ENCODE measurements around the gene C1GALT1.

The C1GALT1 gene

DNA sequence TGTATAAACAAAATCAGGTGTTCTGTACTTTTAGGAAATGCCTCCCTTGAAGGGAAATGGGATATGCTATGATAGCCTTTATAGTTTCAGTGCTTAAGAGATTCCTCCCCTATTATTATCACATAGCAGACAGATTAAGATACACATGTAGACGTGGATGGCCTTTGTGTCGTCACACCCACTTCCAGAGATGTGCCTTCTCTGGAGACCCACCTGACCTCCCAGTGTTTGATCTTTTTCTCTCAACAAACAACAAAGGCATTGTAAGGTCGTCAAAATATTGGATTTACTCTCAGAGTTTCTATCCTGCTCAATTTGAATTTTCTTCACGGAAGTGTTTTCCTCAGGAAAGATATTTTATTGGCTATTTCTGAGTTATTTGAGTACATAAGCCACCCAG, 25.7 kb upstream of the C1GALT1 start:
- DNase-seq (ENCODE audit: low read depth in 1 of 2, low spot score in 1 of 2) = no peak
- H3K4me3 ChIP-seq (replicated peaks; ENCODE audit: insufficient read depth, low read length) = no peak overlapping the region
- peak overlapping the region; percentile 39 for H3K27ac ChIP-seq (replicated peaks)
- no peaks in the 10 kb centered on the region for H3K27me3 ChIP-seq (ENCODE audit: insufficient read depth, poor library complexity, severe bottlenecking)
- TF ChIP-seq POLR2AphosphoS5 (IDR thresholded peaks at IDR 0.05; ENCODE audit: low read depth) = no peak
- no peak for TF ChIP-seq GABPA (IDR thresholded peaks at IDR 0.05; ENCODE audit: low read depth)
- TF ChIP-seq, protein P1, sequence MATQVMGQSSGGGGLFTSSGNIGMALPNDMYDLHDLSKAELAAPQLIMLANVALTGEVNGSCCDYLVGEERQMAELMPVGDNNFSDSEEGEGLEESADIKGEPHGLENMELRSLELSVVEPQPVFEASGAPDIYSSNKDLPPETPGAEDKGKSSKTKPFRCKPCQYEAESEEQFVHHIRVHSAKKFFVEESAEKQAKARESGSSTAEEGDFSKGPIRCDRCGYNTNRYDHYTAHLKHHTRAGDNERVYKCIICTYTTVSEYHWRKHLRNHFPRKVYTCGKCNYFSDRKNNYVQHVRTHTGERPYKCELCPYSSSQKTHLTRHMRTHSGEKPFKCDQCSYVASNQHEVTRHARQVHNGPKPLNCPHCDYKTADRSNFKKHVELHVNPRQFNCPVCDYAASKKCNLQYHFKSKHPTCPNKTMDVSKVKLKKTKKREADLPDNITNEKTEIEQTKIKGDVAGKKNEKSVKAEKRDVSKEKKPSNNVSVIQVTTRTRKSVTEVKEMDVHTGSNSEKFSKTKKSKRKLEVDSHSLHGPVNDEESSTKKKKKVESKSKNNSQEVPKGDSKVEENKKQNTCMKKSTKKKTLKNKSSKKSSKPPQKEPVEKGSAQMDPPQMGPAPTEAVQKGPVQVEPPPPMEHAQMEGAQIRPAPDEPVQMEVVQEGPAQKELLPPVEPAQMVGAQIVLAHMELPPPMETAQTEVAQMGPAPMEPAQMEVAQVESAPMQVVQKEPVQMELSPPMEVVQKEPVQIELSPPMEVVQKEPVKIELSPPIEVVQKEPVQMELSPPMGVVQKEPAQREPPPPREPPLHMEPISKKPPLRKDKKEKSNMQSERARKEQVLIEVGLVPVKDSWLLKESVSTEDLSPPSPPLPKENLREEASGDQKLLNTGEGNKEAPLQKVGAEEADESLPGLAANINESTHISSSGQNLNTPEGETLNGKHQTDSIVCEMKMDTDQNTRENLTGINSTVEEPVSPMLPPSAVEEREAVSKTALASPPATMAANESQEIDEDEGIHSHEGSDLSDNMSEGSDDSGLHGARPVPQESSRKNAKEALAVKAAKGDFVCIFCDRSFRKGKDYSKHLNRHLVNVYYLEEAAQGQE (IDR thresholded peaks at IDR 0.05; ENCODE audit: insufficient replicate concordance, low read depth) = no peak
- TF ChIP-seq, protein P2, sequence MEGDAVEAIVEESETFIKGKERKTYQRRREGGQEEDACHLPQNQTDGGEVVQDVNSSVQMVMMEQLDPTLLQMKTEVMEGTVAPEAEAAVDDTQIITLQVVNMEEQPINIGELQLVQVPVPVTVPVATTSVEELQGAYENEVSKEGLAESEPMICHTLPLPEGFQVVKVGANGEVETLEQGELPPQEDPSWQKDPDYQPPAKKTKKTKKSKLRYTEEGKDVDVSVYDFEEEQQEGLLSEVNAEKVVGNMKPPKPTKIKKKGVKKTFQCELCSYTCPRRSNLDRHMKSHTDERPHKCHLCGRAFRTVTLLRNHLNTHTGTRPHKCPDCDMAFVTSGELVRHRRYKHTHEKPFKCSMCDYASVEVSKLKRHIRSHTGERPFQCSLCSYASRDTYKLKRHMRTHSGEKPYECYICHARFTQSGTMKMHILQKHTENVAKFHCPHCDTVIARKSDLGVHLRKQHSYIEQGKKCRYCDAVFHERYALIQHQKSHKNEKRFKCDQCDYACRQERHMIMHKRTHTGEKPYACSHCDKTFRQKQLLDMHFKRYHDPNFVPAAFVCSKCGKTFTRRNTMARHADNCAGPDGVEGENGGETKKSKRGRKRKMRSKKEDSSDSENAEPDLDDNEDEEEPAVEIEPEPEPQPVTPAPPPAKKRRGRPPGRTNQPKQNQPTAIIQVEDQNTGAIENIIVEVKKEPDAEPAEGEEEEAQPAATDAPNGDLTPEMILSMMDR (IDR thresholded peaks at IDR 0.05; ENCODE audit: insufficient read depth, low read length) = no peak
- no peak for TF ChIP-seq SPI1 (IDR thresholded peaks at IDR 0.05; ENCODE audit: borderline replicate concordance, low read depth)

DNA sequence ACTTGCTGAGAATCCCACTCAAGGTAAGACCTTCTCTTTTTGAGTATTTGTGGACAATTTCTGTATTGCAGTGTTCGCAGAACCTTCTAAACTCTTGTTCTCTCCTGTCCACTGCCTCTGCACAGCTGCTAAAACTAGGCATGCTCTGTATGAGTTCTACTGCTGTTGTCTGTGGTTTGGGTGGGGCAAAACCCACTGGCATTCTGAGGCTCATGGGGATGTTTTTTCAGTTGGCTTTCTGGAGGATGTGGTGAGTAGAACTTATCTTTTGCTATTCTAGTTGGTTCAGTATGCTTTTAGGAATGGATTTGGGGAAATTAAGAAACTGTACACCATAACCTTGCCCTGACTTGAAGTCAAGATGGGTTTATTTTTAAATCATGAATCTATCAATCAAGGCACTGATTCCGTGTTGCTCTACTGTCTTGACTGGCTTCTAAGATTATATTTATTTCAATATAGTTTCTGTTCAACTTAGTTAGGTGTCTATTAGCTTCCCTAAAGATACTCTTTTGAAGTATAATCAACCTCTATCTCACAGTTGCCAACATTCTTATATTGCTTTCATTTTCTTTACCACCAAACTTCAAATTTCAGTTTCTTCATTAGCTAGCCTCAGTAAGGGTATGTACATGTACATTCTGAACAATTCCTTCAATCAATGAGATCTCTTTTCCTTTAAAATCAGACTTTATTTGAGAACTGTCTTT, 25.0 kb upstream of the C1GALT1 start:
- peak in 1 of 2 experiments; percentile 70 for DNase-seq (ENCODE audit: low read depth in 1 of 2, low spot score in 1 of 2)
- Histone ChIP-seq H3K27ac (replicated peaks) (peak overlapping the region; percentile 39), H3K4me3 (replicated peaks; ENCODE audit: insufficient read depth, low read length) (no peak overlapping the region), H3K27me3 (ENCODE audit: insufficient read depth, poor library complexity, severe bottlenecking) (no peaks in the 10 kb centered on the region)
- TF ChIP-seq, protein P2 (IDR thresholded peaks at IDR 0.05; ENCODE audit: insufficient read depth, low read length) = no peak
- TF ChIP-seq SPI1 (IDR thresholded peaks at IDR 0.05; ENCODE audit: borderline replicate concordance, low read depth) = no peak
- no peak for TF ChIP-seq GABPA (IDR thresholded peaks at IDR 0.05; ENCODE audit: low read depth)
- TF ChIP-seq, protein P1 (IDR thresholded peaks at IDR 0.05; ENCODE audit: insufficient replicate concordance, low read depth) = no peak
- no peak for TF ChIP-seq POLR2AphosphoS5 (IDR thresholded peaks at IDR 0.05; ENCODE audit: low read depth)

DNA sequence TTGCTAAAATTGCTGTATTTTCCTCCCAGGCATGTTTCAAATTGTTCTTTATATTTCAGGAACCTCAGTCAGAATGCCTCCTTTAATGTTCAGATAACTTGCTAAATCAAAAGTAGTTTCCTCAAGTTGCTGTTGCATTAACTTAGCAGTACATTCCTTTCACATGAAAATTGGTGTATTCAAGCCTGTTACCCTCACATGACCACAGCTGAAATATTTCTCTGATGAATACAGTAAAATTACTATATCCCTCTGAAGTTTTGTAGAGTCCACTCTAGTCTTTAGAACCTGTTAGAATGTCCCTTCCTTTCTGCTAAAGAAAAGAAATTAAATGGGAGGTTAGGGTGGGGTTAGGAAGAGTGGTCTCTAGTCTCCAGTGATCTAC, 24.5 kb upstream of the C1GALT1 start:
- no peak for TF ChIP-seq POLR2AphosphoS5 (IDR thresholded peaks at IDR 0.05; ENCODE audit: low read depth)
- TF ChIP-seq, protein P2 (IDR thresholded peaks at IDR 0.05; ENCODE audit: insufficient read depth, low read length) = no peak
- TF ChIP-seq SPI1 (IDR thresholded peaks at IDR 0.05; ENCODE audit: borderline replicate concordance, low read depth) = no peak
- TF ChIP-seq, protein P1 (IDR thresholded peaks at IDR 0.05; ENCODE audit: insufficient replicate concordance, low read depth) = no peak
- no peak for TF ChIP-seq GABPA (IDR thresholded peaks at IDR 0.05; ENCODE audit: low read depth)
- Histone ChIP-seq H3K4me3 (replicated peaks; ENCODE audit: insufficient read depth, low read length) (no peak overlapping the region), H3K27me3 (ENCODE audit: insufficient read depth, poor library complexity, severe bottlenecking) (no peaks in the 10 kb centered on the region), H3K27ac (replicated peaks) (peak overlapping the region; percentile 39)
- no peak for DNase-seq (ENCODE audit: low read depth in 1 of 2, low spot score in 1 of 2)
